ENCODE data around the gene THADA.

DNA sequence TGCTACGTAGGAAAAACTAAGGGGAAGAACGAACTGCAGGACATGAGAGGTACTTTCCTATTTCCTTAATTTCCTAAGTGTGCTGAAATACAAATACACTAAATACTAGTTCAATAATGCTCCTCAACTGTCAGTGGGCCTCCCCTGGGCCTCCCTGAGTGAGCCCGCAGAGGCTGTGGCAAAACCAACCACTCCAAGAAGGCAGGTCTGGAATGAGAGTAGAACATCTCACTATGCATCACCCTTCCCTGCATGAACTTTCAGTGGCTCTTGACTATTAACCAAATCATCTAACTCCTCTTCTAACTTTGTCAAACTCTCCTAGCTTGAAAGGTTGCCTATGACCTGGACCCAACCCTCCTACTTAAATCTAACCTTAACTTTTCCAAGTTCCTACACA lies 84.6 kb downstream of the THADA start:
- TF ChIP-seq CTCF (IDR thresholded peaks at IDR 0.05; ENCODE audit: borderline replicate concordance, extremely low read depth, low read length, poor library complexity, severe bottlenecking) (no peak), EZH2 (IDR thresholded peaks at IDR 0.05; ENCODE audit: borderline replicate concordance, low read depth, low read length, severe bottlenecking) (no peak)
